ENCODE measurements around the gene MRPS18C. TPM values are rescaled to one million over a fixed set of nuclear protein-coding genes. Genes with fewer than 3 reads are reported as not detected.
A peak's percentile ranks its signal among the peaks of the same experiment; 100 is the strongest.

Gene MRPS18C
- total RNA-seq, 2 experiments from 2014 or later, result 15.7 to 18.0 TPM

- no peaks in the 10 kb centered on the region for H3K9me3 ChIP-seq (ENCODE audit: control insufficient read depth in 1 of 2, insufficient read depth in 1 of 2, low read length in 2 of 2)
- POLR2A ChIA-PET, result interaction anchor here (0.6 to 4.9 kb wide), 10 partner anchors 9 to 1055 kb away, joined by 3 to 67 read pairs (median 4); partner anchors contain the start of genes COPS4, COQ2, GPAT3 and HELQ
- TF ChIP-seq, protein P1, sequence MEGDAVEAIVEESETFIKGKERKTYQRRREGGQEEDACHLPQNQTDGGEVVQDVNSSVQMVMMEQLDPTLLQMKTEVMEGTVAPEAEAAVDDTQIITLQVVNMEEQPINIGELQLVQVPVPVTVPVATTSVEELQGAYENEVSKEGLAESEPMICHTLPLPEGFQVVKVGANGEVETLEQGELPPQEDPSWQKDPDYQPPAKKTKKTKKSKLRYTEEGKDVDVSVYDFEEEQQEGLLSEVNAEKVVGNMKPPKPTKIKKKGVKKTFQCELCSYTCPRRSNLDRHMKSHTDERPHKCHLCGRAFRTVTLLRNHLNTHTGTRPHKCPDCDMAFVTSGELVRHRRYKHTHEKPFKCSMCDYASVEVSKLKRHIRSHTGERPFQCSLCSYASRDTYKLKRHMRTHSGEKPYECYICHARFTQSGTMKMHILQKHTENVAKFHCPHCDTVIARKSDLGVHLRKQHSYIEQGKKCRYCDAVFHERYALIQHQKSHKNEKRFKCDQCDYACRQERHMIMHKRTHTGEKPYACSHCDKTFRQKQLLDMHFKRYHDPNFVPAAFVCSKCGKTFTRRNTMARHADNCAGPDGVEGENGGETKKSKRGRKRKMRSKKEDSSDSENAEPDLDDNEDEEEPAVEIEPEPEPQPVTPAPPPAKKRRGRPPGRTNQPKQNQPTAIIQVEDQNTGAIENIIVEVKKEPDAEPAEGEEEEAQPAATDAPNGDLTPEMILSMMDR (IDR thresholded peaks at IDR 0.05), result no peak
Measured at GRCh38 chr4:83484500-83485461, 28.9 kb downstream of the MRPS18C start, which contains the start of gene ABRAXAS1. TSS of gene ABRAXAS1 (minus strand) at chr4:83485100. CDS start at chr4:83485072, 28 bp downstream.

DNA sequence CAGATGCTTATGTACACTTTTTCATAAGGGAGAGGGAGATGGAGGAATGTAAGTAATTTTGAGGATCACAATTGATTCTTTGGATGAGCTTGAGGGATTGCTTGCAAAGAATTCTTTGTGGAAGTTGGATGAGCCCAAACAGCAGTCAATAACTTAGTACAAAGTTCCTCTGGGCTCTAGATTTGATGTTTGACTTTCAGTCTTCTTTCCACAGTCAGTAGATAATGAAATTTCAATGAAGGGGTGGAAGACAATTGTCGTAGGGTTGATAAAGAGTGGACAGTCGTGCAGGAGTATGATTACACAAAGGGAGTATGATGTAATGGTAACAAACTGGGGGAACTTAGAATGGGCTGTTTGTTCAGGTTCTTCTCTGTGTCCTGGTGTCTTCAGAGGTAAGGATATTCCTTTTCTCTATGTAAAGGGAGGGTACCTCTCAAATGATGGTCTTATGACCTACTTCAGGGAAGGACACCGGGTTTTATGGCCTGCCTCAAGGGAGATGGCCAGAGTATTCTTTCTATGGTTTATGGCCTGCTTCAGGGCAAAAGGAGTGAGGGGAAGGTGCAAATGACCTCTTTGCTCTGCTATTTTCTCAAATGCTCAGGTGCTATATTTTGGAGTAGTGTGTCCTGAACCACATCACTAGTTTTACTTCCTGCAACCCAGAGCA is 30.7 kb downstream of the MRPS18C start:
- DNase-seq, result no peak
- H3K27me3 Mint-ChIP-seq, result no peaks in the 10 kb centered on the region
- H3K4me3 Mint-ChIP-seq, result peak overlapping the region; percentile 58
- H3K27ac Mint-ChIP-seq, result peak overlapping the region; percentile 39
- ATAC-seq (ENCODE audit: poor library complexity), result no peak
- H3K4me1 Mint-ChIP-seq (ENCODE audit: low read depth), result peaks cover 27% of the 10 kb centered on the region
- CTCF ChIA-PET, result no interaction called here
- POLR2A ChIA-PET, result interaction anchor here (4.9 kb wide), 1 partner anchor 32 kb away, joined by 67 read pairs; the partner anchor contains the start of genes HELQ and MRPS18C
- no peak overlapping the region for H3K4me3 ChIP-seq (ENCODE audit: low read length)
- no peaks in the 10 kb centered on the region for H3K9me3 ChIP-seq (ENCODE audit: control insufficient read depth in 1 of 2, insufficient read depth in 1 of 2, low read length in 2 of 2)
- peaks cover 4% of the 10 kb centered on the region for H3K36me3 ChIP-seq (ENCODE audit: insufficient read depth, low read length)
- TF ChIP-seq, protein P1 (IDR thresholded peaks at IDR 0.05), result no peak
- intact Hi-C loops (cut with DNase I, micrococcal nuclease), result loop anchor here (5.0 to 10.0 kb wide), 4 partner anchors 472 to 1112 kb away; partner anchors contain the start of genes HNRNPD (in 2 of the 2), CDS1 (in 1 of the 2), ENOPH1 (in 1 of the 2) and HNRNPDL (in 1 of the 2)
- peaks cover 17% of the 10 kb centered on the region for H3K4me1 ChIP-seq (ENCODE audit: insufficient read depth, low read length)
- peaks cover 5% of the 10 kb centered on the region for H3K36me3 Mint-ChIP-seq (ENCODE audit: low read depth)
- H3K9me3 Mint-ChIP-seq, result no peaks in the 10 kb centered on the region
- H3K27ac ChIP-seq (ENCODE audit: low read depth in 1 of 2, low read length in 2 of 2), result no peak overlapping the region
- H3K27me3 ChIP-seq (ENCODE audit: control insufficient read depth in 1 of 2, insufficient read depth in 2 of 2, low read length in 2 of 2), result no peaks in the 10 kb centered on the region

More at GRCh38 chr4:83484500-83485461, 28.9 kb downstream of the MRPS18C start, which contains the start of gene ABRAXAS1:
- Histone ChIP-seq H3K4me1 (ENCODE audit: insufficient read depth, low read length) (peaks cover 17% of the 10 kb centered on the region), H3K4me3 (ENCODE audit: low read length) (peak within 1 kb of the TSS; percentile 71), H3K27me3 (ENCODE audit: control insufficient read depth in 1 of 2, insufficient read depth in 2 of 2, low read length in 2 of 2) (no peaks in the 10 kb centered on the region), H3K36me3 (ENCODE audit: insufficient read depth, low read length) (peaks cover 6% of the 10 kb centered on the region), H3K27ac (ENCODE audit: low read depth in 1 of 2, low read length in 2 of 2) (peak within 1 kb of the TSS; percentile 47 to 71)
- no peaks in the 10 kb centered on the region for H3K27me3 Mint-ChIP-seq
- peaks cover 32% of the 10 kb centered on the region for H3K4me1 Mint-ChIP-seq (ENCODE audit: low read depth)
- H3K27ac Mint-ChIP-seq, result peak within 1 kb of the TSS; percentile 92
- DNase-seq (peak; percentile 87 to 99 (median 94)), ATAC-seq (ENCODE audit: poor library complexity) (peak; percentile 91)
- CTCF ChIA-PET, result interaction anchor here (0.7 to 1.0 kb wide), 4 partner anchors 29 to 1200 kb away, joined by 3 to 4 read pairs (median 3); partner anchors contain the start of genes HELQ and MRPS18C
- intact Hi-C loops (cut with DNase I, micrococcal nuclease), result loop anchor here (1.0 to 10.0 kb wide), 6 partner anchors 29 to 1202 kb away; partner anchors contain the start of genes HNRNPD (in 2 of the 2), CDS1 (in 1 of the 2), ENOPH1 (in 1 of the 2) and HELQ (in 1 of the 2)
- H3K4me3 Mint-ChIP-seq, result peak within 1 kb of the TSS; percentile 94
- peaks cover 20% of the 10 kb centered on the region for H3K36me3 Mint-ChIP-seq (ENCODE audit: low read depth)
- no peaks in the 10 kb centered on the region for H3K9me3 Mint-ChIP-seq

All from CD4-positive, alpha-beta T cell (primary cell).